PFSK-1 (cell line): ENCODE results near the gene NFATC4.

Experiments used
- FOXP2 ChIP-seq: optimal IDR thresholded peaks from 2 replicates; pipeline ENCODE3; 2011; ENCODE audit warnings: borderline replicate concordance, control low read depth, inconsistent platforms; ENCODE audit not compliant: insufficient read depth; ENCODE audit errors: extremely low read length, extremely low read depth
- REST ChIP-seq, 2 experiments: IDR thresholded peaks; 2 replicates each; pipeline versions ENCODE4 v1.6.1 to v1.8.0; 2011 to 2012; ENCODE audit warnings: low read depth in 2 of 2, low read length in 2 of 2, control low read depth in 1 of 2, inconsistent platforms in 1 of 2, mild to moderate bottlenecking in 1 of 2, moderate library complexity in 1 of 2; ENCODE audit not compliant: insufficient read depth in 1 of 2

- TF ChIP-seq FOXP2, result no peak
- no peak for TF ChIP-seq REST (IDR thresholded peaks at IDR 0.05; ENCODE audit: insufficient read depth in 1 of 2, low read depth in 2 of 2, low read length in 2 of 2)
Measured at GRCh38 chr14:24327303-24327702, 40.7 kb upstream of the NFATC4 start.
